ENCODE data around the gene ERF. TPM values are rescaled to one million over a fixed set of nuclear protein-coding genes. Genes with fewer than 3 reads are reported as not detected.

The ERF gene
- polyA plus RNA-seq, 1 donor from 2014 or later = 3.8 TPM

- no peaks in the 10 kb centered on the region for H3K27me3 ChIP-seq (ENCODE audit: insufficient read depth, low read depth, low read length)
- H3K9me2 ChIP-seq (ENCODE audit: insufficient read depth, low read length) = no peaks in the 10 kb centered on the region
- H3K79me2 ChIP-seq (replicated peaks; ENCODE audit: insufficient read depth, low read length) = peaks cover 28% of the 10 kb centered on the region
- no peaks in the 10 kb centered on the region for H3K9me3 ChIP-seq (ENCODE audit: low read length)
- TF ChIP-seq EP300 (conservative IDR thresholded peaks at IDR 0.05; ENCODE audit: poor library complexity, severe bottlenecking) (no peak), MXI1 (conservative IDR thresholded peaks at IDR 0.05; ENCODE audit: poor library complexity, severe bottlenecking) (no peak), EZH2 (IDR thresholded peaks at IDR 0.05; ENCODE audit: borderline replicate concordance, insufficient read depth, low read length, poor library complexity, severe bottlenecking) (no peak), TAF1 (IDR thresholded peaks at IDR 0.05; ENCODE audit: low read depth) (no peak), POLR2AphosphoS5 (IDR thresholded peaks at IDR 0.05) (no peak), SMC3 (conservative IDR thresholded peaks at IDR 0.05; ENCODE audit: poor library complexity) (no peak), REST (IDR thresholded peaks at IDR 0.05; ENCODE audit: borderline replicate concordance) (no peak), CTCF (IDR thresholded peaks at IDR 0.05; ENCODE audit: poor library complexity, severe bottlenecking) (no peak), RAD21 (conservative IDR thresholded peaks at IDR 0.05) (no peak)
- H3K4me3 ChIP-seq (ENCODE audit: low read length) = peak overlapping the region; percentile 95
- H3K9ac ChIP-seq (ENCODE audit: low read length) = peak overlapping the region; percentile 93
- H3K4me2 ChIP-seq (ENCODE audit: low read length) = no peak overlapping the region
- no peak overlapping the region for H3K27ac ChIP-seq (ENCODE audit: low read length)
- H2AFZ ChIP-seq (ENCODE audit: low read depth, low read length) = no peak overlapping the region
- peaks cover 2% of the 10 kb centered on the region for H3K36me3 ChIP-seq (ENCODE audit: insufficient read depth, low read length)
- H3F3A ChIP-seq (ENCODE audit: insufficient read depth, low read length, poor library complexity, severe bottlenecking) = no peaks in the 10 kb centered on the region
- peaks cover 10% of the 10 kb centered on the region for H4K20me1 ChIP-seq (ENCODE audit: insufficient read depth)
Observed at GRCh38 chr19:42286349-42287016, 31.6 kb upstream of the ERF start.

GRCh38 chr19:42285988-42286348, 31.0 kb upstream of the ERF start:
- Histone ChIP-seq H3K9ac (ENCODE audit: low read length) (peak overlapping the region; percentile 93), H2AFZ (ENCODE audit: low read depth, low read length) (no peak overlapping the region), H3K4me3 (ENCODE audit: low read length) (peak overlapping the region; percentile 95), H3K27me3 (ENCODE audit: insufficient read depth, low read depth, low read length) (no peaks in the 10 kb centered on the region), H4K20me1 (ENCODE audit: insufficient read depth) (peaks cover 10% of the 10 kb centered on the region), H3K79me2 (replicated peaks; ENCODE audit: insufficient read depth, low read length) (peaks cover 32% of the 10 kb centered on the region), H3K4me2 (ENCODE audit: low read length) (no peak overlapping the region), H3F3A (ENCODE audit: insufficient read depth, low read length, poor library complexity, severe bottlenecking) (no peaks in the 10 kb centered on the region), H3K36me3 (ENCODE audit: insufficient read depth, low read length) (no peaks in the 10 kb centered on the region), H3K9me3 (ENCODE audit: low read length) (no peaks in the 10 kb centered on the region), H3K9me2 (ENCODE audit: insufficient read depth, low read length) (no peaks in the 10 kb centered on the region), H3K27ac (ENCODE audit: low read length) (no peak overlapping the region)
- TF ChIP-seq MXI1 (conservative IDR thresholded peaks at IDR 0.05; ENCODE audit: poor library complexity, severe bottlenecking) = no peak
